ENCODE measurements around the gene RPL13A. TPM values are rescaled to one million over a fixed set of nuclear protein-coding genes. Genes with fewer than 3 reads are reported as not detected.

The RPL13A gene
- total RNA-seq, 1 donor from 2014 or later = 3,501 TPM

DNA sequence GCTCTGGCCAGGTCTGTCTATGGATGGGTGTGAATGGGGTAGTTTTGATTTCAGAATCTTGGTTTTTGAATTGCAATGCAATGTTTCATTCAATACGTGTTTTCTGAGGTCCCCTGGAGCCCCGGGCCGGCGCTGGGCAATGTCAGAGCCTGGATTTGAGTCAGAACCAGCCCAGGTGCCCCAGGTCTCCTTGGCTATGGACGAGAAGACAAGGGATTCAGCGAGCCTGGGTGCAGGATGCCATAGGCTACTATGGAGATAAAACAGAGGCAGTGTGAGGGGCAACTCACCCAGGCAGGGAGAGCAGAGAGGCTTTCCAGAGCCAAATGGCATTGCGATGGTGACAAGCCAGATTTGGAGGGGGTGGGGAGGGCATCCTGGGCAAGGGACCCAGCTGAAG, 1.2 kb upstream of the RPL13A start:
- H3K4me3 ChIP-seq (ENCODE audit: low read depth, low read length) = no peak overlapping the region
- DNase-seq (ENCODE audit: low read depth) (no peak), FAIRE-seq (no peak)
- peaks cover 24% of the 10 kb centered on the region for H3K36me3 ChIP-seq (ENCODE audit: control insufficient read depth, insufficient read depth, low read length)
- TF ChIP-seq, protein P1, sequence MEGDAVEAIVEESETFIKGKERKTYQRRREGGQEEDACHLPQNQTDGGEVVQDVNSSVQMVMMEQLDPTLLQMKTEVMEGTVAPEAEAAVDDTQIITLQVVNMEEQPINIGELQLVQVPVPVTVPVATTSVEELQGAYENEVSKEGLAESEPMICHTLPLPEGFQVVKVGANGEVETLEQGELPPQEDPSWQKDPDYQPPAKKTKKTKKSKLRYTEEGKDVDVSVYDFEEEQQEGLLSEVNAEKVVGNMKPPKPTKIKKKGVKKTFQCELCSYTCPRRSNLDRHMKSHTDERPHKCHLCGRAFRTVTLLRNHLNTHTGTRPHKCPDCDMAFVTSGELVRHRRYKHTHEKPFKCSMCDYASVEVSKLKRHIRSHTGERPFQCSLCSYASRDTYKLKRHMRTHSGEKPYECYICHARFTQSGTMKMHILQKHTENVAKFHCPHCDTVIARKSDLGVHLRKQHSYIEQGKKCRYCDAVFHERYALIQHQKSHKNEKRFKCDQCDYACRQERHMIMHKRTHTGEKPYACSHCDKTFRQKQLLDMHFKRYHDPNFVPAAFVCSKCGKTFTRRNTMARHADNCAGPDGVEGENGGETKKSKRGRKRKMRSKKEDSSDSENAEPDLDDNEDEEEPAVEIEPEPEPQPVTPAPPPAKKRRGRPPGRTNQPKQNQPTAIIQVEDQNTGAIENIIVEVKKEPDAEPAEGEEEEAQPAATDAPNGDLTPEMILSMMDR (IDR thresholded peaks at IDR 0.05; ENCODE audit: insufficient read depth, low read length, severe bottlenecking) = no peak
- H3K27me3 ChIP-seq (ENCODE audit: control insufficient read depth, insufficient read depth, low read length) = no peaks in the 10 kb centered on the region

DNA sequence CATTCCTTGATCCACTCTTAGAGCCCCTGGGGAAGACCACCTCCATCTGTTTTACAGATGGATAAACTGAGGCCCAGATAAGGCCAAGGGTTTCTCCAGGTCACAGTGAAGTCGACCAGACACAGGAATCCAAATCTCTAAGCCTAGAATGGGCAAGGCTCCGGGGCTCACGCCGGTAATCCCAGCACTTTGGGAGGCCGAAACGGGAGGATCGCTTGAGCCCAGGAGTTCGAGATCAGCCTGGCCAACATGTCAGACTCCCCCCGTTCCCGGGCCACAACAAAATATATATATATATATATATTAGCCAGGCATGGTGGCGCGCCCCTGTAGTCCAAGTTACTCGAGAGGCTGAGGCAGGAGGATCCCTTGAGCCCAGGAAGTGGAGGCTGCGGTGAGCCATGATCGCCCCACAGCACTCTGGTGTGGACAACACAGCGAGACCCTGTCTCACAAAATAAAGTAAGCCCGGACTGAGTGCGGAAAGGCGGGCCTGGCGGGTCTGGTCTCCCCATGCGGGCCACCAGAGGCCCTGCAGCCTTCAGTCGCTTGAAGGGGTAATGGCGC, 615 bp upstream of the RPL13A start:
- H3K4me3 ChIP-seq (ENCODE audit: low read depth, low read length) = peak overlapping the region; percentile 11
- TF ChIP-seq, protein P1 (IDR thresholded peaks at IDR 0.05; ENCODE audit: insufficient read depth, low read length, severe bottlenecking) = peak; percentile 7
- FAIRE-seq (no peak), DNase-seq (ENCODE audit: low read depth) (no peak)
- no peaks in the 10 kb centered on the region for H3K27me3 ChIP-seq (ENCODE audit: control insufficient read depth, insufficient read depth, low read length)
- peaks cover 29% of the 10 kb centered on the region for H3K36me3 ChIP-seq (ENCODE audit: control insufficient read depth, insufficient read depth, low read length)

GRCh38 chr19:49488046-49488862, 846 bp downstream of the RPL13A start:
- FAIRE-seq (no peak), DNase-seq (ENCODE audit: low read depth) (no peak)
- H3K36me3 ChIP-seq (ENCODE audit: control insufficient read depth, insufficient read depth, low read length) = peaks cover 29% of the 10 kb centered on the region
- TF ChIP-seq, protein P1 (IDR thresholded peaks at IDR 0.05; ENCODE audit: insufficient read depth, low read length, severe bottlenecking) = no peak
- peak overlapping the region; percentile 87 for H3K4me3 ChIP-seq (ENCODE audit: low read depth, low read length)
- H3K27me3 ChIP-seq (ENCODE audit: control insufficient read depth, insufficient read depth, low read length) = no peaks in the 10 kb centered on the region

DNA sequence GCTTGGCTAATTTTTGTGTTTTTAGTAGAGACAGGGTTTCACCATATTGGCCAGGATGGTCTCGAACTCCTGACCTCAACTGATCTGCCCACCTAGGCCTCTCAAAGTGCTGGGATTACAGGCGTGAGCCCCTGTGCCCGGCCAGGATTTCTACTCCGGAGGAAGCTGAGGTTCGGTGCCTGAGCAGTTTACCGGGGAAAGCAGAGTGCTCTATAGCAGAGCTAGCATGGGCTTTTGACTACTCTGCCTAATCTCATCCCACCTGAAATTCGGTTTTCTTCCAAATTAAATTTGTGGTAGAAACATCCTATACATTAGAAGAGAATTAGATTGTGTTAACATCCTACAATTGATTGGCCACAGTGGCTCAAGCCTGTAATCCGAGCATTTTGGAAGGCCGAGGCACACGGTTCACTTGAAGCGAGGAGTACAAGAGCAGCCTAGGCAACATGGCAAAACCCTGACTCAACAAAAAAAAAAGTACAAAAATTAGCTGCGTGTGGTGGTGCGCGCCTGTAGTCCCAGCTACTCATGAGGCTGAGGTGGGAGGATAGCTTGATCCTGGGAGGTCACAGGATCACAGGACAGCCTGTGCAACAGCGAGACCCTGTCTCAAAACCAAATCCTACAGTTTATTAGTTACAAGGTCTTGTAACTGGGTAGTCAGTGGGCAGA, 1.6 kb downstream of the RPL13A start:
- H3K36me3 ChIP-seq (ENCODE audit: control insufficient read depth, insufficient read depth, low read length) = peaks cover 29% of the 10 kb centered on the region
- TF ChIP-seq, protein P1 (IDR thresholded peaks at IDR 0.05; ENCODE audit: insufficient read depth, low read length, severe bottlenecking) = no peak
- no peak for FAIRE-seq

DNA sequence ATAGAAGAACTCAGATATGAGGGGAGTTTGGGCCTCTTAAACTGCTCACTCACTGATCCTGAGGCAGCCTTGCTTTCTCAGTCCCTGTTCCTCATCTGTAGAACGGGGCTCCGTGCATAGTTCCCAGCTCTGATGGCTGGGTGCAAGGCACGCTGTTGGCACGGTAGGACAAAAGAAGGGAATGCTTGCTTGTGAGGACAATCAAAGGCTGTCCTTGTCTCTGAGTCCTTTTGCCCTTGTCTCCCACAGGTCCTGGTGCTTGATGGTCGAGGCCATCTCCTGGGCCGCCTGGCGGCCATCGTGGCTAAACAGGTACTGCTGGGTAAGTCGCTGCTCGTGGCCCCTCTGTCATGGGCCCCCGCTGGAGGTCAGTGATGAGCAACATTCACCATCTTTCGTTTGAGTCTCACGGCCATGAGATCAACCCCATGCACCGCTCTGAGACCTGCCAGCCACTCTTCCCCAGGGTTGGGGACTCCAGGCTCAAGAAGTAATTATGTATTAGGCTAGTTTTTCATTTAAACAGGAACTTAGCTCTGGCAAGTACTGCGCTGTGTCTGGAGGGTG, 2.3 kb downstream of the RPL13A start:
- Histone ChIP-seq H3K36me3 (ENCODE audit: control insufficient read depth, insufficient read depth, low read length) (peaks cover 29% of the 10 kb centered on the region), H3K27me3 (ENCODE audit: control insufficient read depth, insufficient read depth, low read length) (no peaks in the 10 kb centered on the region), H3K4me3 (ENCODE audit: low read depth, low read length) (no peak overlapping the region)
- FAIRE-seq (no peak), DNase-seq (ENCODE audit: low read depth) (no peak)
- TF ChIP-seq, protein P1 (IDR thresholded peaks at IDR 0.05; ENCODE audit: insufficient read depth, low read length, severe bottlenecking) = no peak

More for the DNA sequence above, 1.6 kb downstream of the RPL13A start:
- H3K4me3 ChIP-seq (ENCODE audit: low read depth, low read length) = peak overlapping the region; percentile 87
- no peak for DNase-seq (ENCODE audit: low read depth)
- H3K27me3 ChIP-seq (ENCODE audit: control insufficient read depth, insufficient read depth, low read length) = no peaks in the 10 kb centered on the region

Data from bronchial epithelial cell (primary cell).